Body of pancreas (tissue), 4 donors: ENCODE results near the gene GRID2.

Experiments used
- CTCF ChIP-seq, 7 experiments: fragments of 450-650 bp in 4 of 7; fragments of 200-600 bp in 3 of 7; sonication (generic) in 3 of 7; IDR thresholded peaks; one replicate each; pipeline ENCODE4 v1.5.1; 2016 to 2019; ENCODE audit warnings: antibody characterized with exemption in 7 of 7
- POLR2A ChIP-seq, 3 donors: fragments of 450-650 bp; IDR thresholded peaks; one replicate each; pipeline ENCODE4 v1.6.1; 2016; ENCODE audit warnings: antibody characterized with exemption in 3 of 3, mild to moderate bottlenecking in 2 of 3

DNA sequence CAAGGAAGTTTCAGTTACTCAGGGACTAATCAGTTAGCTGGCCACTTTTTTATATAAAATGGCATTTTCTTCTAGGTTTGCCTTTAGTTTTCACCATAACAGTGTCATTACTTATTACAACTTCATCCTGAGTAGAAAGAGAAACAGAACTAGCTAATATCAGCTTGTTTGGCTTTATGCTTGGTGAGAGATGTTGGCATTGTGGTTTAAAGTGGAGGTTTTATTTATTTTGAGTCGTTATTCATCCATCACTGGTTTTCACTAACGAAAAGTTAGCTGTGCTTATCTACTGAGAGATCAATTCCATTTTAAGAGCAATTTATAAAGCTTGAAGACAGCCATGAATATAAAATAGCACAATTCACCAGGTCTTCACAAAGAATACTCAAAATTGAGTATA lies 714.5 kb downstream of the GRID2 start:
- TF ChIP-seq POLR2A (IDR thresholded peaks at IDR 0.05) (no peak), CTCF (IDR thresholded peaks at IDR 0.05) (no peak)
